SK-N-SH treated with all-trans-retinoic acid at 6 μM for 48 hours (cell line): ENCODE data around the gene HDAC1.

ENCODE experiments used
- ATAC-seq: fragments of 200-7000 bp; cut with Tn5 transposase; 3 replicates; pipeline ENCODE4 v1.9.1; 2020; ENCODE audit warnings: mild to moderate bottlenecking, moderate library complexity
- ARNTL ChIP-seq: fragments of 450-650 bp; formaldehyde crosslinking; IDR thresholded peaks from 2 replicates; pipeline ENCODE4 v1.5.0; 2020; ENCODE audit warnings: low read depth, mild to moderate bottlenecking, moderate library complexity, borderline replicate concordance
- BACH2 ChIP-seq: fragments of 250-450 bp; sonication (Bioruptor Pico); IDR thresholded peaks from 2 replicates; pipeline ENCODE4 v1.9.0; 2021; ENCODE audit warnings: mild to moderate bottlenecking, borderline replicate concordance
- CSDC2 ChIP-seq: fragments of 250-450 bp; sonication (Bioruptor Pico); IDR thresholded peaks from 2 replicates; pipeline ENCODE4 v1.5.0; 2020; ENCODE audit warnings: mild to moderate bottlenecking, moderate library complexity
- CSRNP3 ChIP-seq: fragments of 250-450 bp; sonication (Bioruptor Pico); IDR thresholded peaks from 2 replicates; pipeline ENCODE4 v1.5.1; 2021; ENCODE audit warnings: mild to moderate bottlenecking, moderate library complexity
- ESRRG ChIP-seq: fragments of 250-450 bp; sonication (Bioruptor Pico); IDR thresholded peaks from 2 replicates; pipeline ENCODE4 v1.6.1; 2021; ENCODE audit warnings: mild to moderate bottlenecking
- GLIS3 ChIP-seq: fragments of 250-450 bp; sonication (Bioruptor Pico); IDR thresholded peaks from 2 replicates; pipeline ENCODE4 v1.5.0; 2020; ENCODE audit warnings: mild to moderate bottlenecking, moderate library complexity
- ISL1 ChIP-seq: fragments of 250-450 bp; sonication (Bioruptor Pico); IDR thresholded peaks from 2 replicates; pipeline ENCODE4 v2.1.2; 2022; ENCODE audit warnings: mild to moderate bottlenecking, moderate library complexity
- OSR1 ChIP-seq: fragments of 250-450 bp; sonication (Bioruptor Pico); IDR thresholded peaks from 2 replicates; pipeline ENCODE4 v1.8.0; 2022; ENCODE audit warnings: moderate library complexity, mild to moderate bottlenecking, inconsistent platforms
- PATZ1 ChIP-seq: fragments of 250-450 bp; sonication (Bioruptor Pico); IDR thresholded peaks from 2 replicates; pipeline ENCODE4 v1.8.0; 2020; ENCODE audit warnings: mild to moderate bottlenecking, moderate library complexity, borderline replicate concordance
- POU6F1 ChIP-seq: fragments of 250-450 bp; sonication (Bioruptor Pico); IDR thresholded peaks from 2 replicates; pipeline ENCODE4 v1.8.0; 2021; ENCODE audit warnings: low read depth, mild to moderate bottlenecking, moderate library complexity, borderline replicate concordance
- SNAI2 ChIP-seq: fragments of 250-450 bp; sonication (Bioruptor Pico); IDR thresholded peaks from 2 replicates; pipeline ENCODE4 v1.5.0; 2020; ENCODE audit warnings: mild to moderate bottlenecking, moderate library complexity
- TCF4 ChIP-seq: fragments of 250-450 bp; sonication (Bioruptor Pico); IDR thresholded peaks from 2 replicates; pipeline ENCODE4 v1.8.0; 2021; ENCODE audit warnings: mild to moderate bottlenecking, moderate library complexity, borderline replicate concordance
- ZC3H10 ChIP-seq: fragments of 250-450 bp; sonication (Bioruptor Pico); IDR thresholded peaks from 2 replicates; pipeline ENCODE4 v1.5.1; 2021; ENCODE audit warnings: mild to moderate bottlenecking, moderate library complexity
- ZFP3 ChIP-seq: fragments of 250-450 bp; sonication (Bioruptor Pico); IDR thresholded peaks from 2 replicates; pipeline ENCODE4 v1.5.0; 2020; ENCODE audit warnings: mild to moderate bottlenecking, moderate library complexity
- ZFP30 ChIP-seq: fragments of 450-650 bp; formaldehyde crosslinking; IDR thresholded peaks from 2 replicates; pipeline ENCODE4 v1.5.0; 2022; ENCODE audit warnings: mild to moderate bottlenecking, moderate library complexity
- ZNF70 ChIP-seq: fragments of 450-650 bp; formaldehyde crosslinking; IDR thresholded peaks from 2 replicates; pipeline ENCODE4 v1.5.0; 2020; ENCODE audit warnings: mild to moderate bottlenecking, moderate library complexity
- ZNF8 ChIP-seq: fragments of 450-650 bp; formaldehyde crosslinking; IDR thresholded peaks from 2 replicates; pipeline ENCODE4 v1.5.0; 2020; ENCODE audit warnings: mild to moderate bottlenecking, moderate library complexity
- TF ChIP-seq, protein P1 (sequence below): fragments of 250-450 bp; sonication (Bioruptor Pico); IDR thresholded peaks from 2 replicates; pipeline ENCODE4 v1.5.0; 2020; ENCODE audit warnings: mild to moderate bottlenecking, moderate library complexity
- TF ChIP-seq, protein P2 (sequence below): fragments of 250-450 bp; sonication (Bioruptor Pico); IDR thresholded peaks from 2 replicates; pipeline ENCODE4 v1.5.1; 2020; ENCODE audit warnings: low read depth, mild to moderate bottlenecking, moderate library complexity

Gene HDAC1

DNA sequence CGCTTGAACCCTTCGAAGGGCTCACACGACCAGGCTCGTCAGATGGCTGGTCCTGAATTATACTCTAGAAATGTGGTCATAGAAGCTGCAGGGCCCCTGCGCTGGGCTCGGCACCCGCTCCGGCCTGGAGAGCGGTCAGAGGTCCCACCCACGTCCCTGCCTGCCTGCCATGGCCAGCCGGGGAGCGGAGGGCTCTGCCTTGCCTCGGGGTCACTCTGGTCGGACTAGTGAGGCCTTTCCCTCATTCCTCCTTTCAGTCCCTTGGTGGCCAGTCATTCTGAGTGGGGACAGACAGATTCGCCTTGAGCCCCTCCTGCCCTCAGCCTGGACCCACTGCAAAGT is 44.7 kb downstream of the HDAC1 start (continued):
- TF ChIP-seq, protein P1, sequence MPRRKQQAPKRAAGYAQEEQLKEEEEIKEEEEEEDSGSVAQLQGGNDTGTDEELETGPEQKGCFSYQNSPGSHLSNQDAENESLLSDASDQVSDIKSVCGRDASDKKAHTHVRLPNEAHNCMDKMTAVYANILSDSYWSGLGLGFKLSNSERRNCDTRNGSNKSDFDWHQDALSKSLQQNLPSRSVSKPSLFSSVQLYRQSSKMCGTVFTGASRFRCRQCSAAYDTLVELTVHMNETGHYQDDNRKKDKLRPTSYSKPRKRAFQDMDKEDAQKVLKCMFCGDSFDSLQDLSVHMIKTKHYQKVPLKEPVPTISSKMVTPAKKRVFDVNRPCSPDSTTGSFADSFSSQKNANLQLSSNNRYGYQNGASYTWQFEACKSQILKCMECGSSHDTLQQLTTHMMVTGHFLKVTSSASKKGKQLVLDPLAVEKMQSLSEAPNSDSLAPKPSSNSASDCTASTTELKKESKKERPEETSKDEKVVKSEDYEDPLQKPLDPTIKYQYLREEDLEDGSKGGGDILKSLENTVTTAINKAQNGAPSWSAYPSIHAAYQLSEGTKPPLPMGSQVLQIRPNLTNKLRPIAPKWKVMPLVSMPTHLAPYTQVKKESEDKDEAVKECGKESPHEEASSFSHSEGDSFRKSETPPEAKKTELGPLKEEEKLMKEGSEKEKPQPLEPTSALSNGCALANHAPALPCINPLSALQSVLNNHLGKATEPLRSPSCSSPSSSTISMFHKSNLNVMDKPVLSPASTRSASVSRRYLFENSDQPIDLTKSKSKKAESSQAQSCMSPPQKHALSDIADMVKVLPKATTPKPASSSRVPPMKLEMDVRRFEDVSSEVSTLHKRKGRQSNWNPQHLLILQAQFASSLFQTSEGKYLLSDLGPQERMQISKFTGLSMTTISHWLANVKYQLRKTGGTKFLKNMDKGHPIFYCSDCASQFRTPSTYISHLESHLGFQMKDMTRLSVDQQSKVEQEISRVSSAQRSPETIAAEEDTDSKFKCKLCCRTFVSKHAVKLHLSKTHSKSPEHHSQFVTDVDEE (CRISPR knock-in tag), result no peak
- TF ChIP-seq PATZ1 (CRISPR knock-in tag) (no peak), ISL1 (no peak)

- TF ChIP-seq OSR1 (CRISPR knock-in tag) (no peak), ARNTL (CRISPR knock-in tag) (no peak), PATZ1 (CRISPR knock-in tag) (no peak), ESRRG (no peak), SNAI2 (no peak), GLIS3 (CRISPR knock-in tag) (no peak), TCF4 (CRISPR knock-in tag) (no peak), POU6F1 (CRISPR knock-in tag) (no peak), BACH2 (CRISPR knock-in tag) (no peak), CSRNP3 (CRISPR knock-in tag) (no peak), ZC3H10 (CRISPR knock-in tag) (no peak), ZFP3 (CRISPR knock-in tag) (no peak), ZNF70 (CRISPR knock-in tag) (no peak), ZNF8 (CRISPR knock-in tag) (no peak), CSDC2 (CRISPR knock-in tag) (no peak), ZFP30 (CRISPR knock-in tag) (no peak)
- TF ChIP-seq, protein P1 (CRISPR knock-in tag), result no peak
- TF ChIP-seq, protein P2, sequence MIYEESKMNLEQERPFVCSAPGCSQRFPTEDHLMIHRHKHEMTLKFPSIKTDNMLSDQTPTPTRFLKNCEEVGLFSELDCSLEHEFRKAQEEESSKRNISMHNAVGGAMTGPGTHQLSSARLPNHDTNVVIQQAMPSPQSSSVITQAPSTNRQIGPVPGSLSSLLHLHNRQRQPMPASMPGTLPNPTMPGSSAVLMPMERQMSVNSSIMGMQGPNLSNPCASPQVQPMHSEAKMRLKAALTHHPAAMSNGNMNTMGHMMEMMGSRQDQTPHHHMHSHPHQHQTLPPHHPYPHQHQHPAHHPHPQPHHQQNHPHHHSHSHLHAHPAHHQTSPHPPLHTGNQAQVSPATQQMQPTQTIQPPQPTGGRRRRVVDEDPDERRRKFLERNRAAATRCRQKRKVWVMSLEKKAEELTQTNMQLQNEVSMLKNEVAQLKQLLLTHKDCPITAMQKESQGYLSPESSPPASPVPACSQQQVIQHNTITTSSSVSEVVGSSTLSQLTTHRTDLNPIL (CRISPR knock-in tag), result no peak
- ATAC-seq, result no peak
Measured at GRCh38 chr1:32336963-32337675, 45.2 kb downstream of the HDAC1 start.
